GM19324 (cell line): ENCODE results near the gene SECTM1.

Experiments
- ATAC-seq: cut with Tn5 transposase; IDR thresholded peaks from one replicate; pipeline ENCODE4 v1.9.1; 2021; ENCODE audit warnings: mild to moderate bottlenecking, moderate library complexity; ENCODE audit not compliant: unreplicated experiment, low FRiP score

The SECTM1 gene

DNA sequence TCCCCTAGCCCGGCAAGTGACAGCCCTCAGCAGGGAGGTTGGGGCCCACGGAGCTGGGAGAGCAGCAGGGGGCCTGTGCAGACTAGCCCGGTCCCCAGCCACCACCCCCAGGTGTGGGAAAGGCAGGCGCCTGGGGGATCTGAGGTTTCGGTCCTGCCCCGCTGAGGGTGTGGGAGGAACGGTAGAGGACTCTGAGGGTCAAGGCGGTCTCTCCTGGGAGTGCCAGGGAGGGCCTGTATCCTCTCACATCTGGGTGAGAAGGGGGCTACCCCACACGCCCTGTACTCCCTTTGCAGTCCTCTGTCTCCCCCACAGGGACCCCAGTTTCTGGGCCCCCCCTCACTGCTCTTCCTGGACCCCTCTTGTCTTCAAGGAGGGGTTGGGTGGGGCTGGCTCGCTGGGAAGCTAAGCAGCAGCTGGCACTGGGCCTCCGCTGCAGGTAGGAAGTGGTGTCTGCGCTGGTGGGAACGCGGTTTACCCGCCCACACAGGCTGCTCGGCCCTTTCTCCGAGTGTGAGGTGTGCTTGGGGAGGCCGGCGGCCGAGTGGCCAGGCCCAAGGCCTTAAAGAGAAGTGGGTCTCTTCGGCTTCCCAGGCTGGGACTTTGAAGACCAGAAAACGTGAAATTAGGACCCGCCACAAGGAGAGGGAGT, 31.5 kb downstream of the SECTM1 start:
- no peak for ATAC-seq

DNA sequence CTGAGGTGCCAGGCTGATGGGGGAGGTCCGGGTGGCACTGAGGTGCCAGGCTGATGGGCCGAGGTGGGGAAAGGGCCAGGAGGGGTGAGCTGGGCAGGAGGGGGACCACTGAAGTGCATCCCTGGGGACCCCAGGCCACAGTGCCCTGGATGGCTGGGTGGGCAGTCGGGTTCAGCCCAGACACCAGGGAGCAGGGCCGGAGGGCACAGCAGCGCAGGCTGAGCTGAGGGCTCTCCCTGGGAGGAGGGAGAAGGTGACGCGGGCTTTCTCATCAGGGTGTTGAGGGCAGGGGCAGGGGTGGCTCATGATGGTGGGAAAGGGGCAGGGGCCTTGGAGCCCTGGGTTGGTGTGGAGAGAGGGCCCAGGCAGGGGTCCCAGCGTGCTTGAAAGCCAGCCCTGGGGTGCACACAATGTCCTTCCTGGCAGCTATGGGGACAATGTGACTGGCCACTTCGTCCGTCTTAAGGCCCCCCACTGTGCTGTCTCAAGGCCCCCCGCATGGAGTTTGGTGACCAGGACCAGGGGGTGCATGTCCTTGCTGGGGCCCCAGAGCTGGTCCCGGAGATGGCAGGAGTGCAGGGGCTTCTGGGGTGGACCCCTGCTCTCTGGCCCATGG, 32.2 kb downstream of the SECTM1 start:
- ATAC-seq = no peak

DNA sequence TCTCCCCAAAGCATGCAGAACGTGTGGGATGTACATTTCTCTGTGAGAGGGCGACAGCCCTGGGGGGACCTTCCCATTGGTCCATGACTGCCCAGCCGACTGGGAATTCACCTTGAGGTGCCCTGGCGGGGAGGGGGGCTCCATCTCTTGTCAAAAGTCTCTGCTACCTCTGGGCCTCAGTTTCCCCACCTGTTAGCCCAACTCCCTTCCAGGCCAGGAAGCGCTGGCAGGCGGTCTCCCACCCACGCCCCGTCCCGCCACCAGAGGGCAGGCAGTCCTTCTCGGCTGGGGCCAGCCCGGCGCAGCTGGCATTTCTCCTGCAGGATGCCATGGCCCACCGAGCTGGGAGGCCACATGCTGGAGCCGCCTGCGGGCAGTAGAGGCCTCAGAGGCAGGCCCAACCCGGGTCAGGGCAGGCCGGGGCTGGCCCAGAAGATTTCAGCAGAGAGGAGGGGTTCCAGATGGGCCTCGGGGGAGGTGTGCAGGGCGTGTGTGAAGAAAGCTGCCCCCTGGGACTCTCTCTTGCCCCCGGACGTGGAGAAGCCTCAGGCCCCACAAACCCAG, 32.8 kb downstream of the SECTM1 start:
- no peak for ATAC-seq

DNA sequence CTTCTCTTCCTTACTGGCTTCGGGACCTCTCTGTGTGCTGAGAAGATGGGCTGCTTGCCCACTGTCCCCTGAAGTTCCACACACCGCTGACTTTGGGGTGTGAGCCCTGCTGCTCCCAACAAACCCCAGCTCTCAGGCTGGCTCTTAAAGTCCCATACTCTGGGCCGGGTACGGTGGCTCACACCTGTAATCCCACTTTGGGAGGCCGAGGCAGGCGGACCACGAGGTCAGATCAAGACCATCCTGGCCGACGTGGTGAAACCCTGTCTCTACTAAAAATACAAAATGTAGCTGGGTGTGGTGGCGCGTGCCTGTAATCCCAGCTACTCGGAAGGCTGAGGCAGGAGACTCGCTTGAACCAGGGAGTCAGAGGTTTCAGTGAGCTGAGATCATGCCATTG, 33.3 kb downstream of the SECTM1 start:
- no peak for ATAC-seq

DNA sequence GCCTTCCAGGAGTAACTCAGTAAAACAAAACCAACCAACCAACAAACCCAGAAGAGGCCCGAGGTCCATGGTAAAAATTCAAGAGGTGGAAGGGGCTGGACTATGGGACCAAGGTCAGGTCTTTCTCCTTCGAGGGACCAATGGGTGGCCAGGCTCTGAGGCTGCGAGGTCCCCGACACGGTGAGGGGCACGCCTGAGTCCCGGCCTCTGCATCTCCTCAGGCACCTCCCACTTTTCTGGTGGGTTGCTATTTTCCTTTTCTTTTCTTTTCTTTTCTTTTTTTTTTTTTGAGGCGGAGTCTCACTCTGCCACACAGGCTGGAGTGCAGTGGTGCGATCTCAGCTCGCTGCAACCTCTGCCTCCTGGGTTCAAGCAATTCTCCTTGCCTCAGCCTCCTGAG, 34.1 kb downstream of the SECTM1 start:
- no peak for ATAC-seq

DNA sequence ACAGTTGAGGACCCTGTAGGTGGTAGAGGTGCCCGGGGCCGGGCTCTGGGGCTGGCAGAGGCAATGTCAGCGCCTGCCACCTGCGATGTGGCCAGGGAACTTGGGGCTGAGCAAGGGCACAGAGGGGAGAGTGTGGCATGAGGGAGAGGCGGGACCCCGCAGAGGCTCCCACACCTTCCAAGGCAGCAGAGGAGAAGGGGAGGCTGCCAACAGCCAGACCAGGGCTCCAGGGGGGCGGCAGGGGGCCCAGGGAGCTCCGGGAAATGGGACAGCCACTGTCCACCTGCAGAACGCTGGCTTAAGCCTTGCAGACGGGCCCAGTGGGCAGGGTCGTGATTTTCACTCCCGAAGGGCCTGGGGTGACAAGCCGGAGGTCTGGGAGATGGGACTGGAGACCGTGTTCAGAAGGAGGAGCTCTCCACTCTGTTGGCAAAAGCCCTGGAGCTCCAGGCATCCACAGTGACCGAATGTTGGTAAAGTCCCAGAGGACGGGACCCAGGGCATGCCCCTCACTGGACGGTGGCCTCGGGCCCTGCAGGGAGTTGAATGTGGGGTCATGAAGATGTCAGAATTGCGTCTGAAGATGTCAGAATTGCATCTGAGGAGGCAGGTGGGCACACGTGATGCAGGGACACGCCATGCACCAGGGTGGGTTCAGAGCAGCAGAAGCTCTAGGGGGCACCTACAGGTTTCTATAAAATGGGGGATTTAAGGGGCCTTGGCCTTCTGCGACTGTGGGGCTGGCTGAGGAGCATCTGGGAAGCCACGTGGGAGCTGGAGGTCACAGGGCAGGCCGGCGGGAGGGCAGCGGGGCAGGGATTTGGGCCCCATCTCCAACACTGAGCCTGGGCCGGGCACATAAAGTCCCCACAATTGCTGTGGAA, 34.8 kb downstream of the SECTM1 start:
- ATAC-seq = no peak

DNA sequence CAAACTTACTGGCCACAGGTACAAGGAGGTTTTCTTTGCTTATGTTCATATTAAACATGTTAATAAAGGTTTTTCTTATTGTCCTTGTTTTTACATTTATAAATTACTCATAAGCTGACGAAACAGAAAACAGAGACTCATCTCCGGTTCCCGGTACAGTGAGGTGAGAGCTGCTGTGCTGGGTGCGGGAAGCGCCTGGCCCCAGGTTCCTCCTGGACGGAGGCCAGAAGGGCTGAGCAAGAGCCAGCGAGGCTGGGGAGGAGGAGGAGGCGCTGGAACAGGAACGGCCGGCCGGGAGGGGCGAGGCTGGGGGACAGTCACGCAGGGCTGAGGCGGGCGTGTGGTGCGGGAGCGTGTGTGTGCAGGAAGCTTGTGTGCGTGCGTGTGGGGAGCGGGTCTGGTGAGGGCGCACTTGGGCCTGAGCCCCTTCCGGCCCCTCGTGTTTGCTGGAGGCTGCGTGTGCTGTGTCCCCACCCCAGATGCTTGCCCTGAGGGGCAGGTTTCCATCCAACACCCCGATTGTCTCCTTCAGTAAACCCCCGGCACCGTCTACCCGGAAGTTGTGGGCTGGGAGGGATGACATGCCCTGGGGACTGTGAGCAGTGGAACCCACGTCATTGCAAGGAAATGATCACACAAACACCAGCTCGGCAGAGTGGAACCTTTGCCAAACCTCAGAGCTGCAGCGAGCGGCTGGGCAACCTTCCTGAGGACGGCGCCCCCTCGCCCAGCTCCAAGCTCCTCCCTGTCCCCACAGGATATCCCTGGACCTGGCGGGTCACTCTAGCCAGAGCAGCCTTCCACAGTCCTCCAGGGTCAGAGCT, 35.6 kb downstream of the SECTM1 start:
- peak; percentile 53 for ATAC-seq

DNA sequence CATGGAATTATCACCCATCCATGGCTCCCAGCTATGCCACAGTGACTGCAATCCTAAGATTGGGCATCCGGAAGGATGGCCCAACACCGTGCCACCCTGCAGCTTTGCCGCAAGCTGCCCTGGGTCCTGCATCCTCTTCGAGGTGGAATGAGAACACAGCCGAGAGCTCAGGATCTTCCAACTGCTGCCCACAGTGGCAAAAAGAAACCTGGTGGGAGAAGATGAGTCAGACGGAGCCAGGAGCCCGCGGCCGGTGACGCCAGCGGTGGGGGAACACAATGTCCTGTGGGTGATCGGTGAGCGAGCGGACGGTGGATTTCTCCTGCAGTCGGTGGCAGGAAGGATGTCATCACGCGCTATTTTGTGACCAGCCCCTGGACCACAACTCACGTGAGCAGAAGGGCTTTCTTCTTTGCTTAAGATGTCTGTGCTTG, 36.3 kb downstream of the SECTM1 start:
- ATAC-seq = no peak

DNA sequence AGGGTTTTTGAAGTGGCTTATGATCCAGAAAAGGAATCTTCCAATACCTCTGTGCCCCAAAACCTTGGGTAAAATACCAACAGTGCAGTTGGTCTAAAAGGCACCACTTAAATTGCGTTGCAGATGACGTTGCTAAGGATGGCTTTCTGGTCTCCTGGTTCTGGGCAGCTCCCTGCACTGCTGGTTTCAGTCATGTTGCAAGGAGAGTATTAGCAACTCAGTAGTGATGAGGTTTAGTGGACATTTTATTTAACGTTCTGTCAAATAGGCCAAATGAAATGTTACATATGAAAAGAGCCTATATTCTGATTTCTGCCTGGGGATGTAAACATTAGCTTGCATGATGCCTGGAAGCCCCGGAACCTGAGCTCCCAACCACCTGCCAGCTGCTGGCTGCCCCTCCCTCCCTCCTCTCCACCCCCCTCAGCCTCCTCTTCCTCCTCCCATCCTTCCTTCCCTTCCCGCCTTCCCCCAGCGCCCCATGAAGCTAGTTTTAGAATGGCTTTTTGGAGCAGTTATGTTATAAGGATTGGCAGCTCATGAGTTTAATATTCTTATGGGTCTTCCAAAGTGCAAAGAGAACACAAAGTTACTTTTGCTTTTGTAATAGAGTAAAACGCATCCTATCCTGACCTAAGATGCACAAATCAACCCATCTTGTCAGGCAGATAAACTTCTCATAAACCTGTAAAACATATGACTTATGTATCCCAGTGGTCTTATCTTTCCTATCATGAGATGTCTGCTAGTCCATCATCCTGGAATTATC, 36.9 kb downstream of the SECTM1 start:
- ATAC-seq = no peak

DNA sequence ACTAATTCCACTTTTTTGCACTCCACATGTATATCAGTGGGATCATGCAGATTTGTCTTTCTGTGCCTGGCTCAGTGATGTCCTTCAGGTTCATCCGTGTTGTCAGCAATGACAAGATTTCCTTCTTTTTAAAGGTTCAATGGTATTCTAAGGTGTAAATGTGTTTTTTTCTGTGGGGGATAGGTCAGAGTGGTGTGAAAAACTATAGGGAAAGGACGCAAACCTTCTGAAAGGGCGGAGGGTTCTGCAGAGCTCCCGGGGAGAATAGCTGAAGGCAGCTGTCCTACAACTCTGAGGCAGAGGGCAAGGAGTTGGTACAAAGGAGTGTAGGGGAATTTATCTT, 38.1 kb downstream of the SECTM1 start:
- ATAC-seq = no peak

DNA sequence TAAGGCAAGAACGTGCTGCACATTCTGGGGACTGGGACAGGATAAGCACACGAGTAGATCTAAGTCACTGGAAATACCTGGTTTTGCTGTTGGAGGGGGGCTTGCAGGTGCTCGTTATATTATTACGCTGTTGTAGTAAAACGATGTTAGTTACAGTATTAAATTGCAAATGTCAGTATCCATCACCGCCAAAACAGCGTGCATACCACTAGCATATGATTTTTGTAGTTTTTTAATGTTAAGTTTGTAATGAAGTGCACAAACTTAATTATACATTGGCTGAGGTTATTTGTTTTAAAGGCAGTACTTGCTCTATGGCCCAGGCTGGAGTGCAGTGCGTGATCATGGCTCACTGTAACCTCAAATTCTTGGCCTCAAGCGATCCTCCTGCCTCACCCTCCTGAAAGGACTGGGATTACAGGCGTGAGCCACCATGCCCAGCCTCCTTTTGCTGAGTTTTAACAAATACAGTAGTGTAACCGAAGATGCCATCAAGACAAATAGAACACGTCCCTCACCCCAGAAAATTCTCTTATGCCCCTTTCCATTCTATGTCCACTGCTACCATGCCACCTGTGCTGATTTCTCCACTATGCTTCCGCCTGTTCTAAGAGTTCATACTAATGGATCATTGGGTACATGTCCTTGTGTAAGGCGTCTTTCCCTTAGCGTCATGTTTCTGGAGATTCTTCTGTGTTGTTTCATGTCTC, 39.3 kb downstream of the SECTM1 start:
- ATAC-seq = no peak

DNA sequence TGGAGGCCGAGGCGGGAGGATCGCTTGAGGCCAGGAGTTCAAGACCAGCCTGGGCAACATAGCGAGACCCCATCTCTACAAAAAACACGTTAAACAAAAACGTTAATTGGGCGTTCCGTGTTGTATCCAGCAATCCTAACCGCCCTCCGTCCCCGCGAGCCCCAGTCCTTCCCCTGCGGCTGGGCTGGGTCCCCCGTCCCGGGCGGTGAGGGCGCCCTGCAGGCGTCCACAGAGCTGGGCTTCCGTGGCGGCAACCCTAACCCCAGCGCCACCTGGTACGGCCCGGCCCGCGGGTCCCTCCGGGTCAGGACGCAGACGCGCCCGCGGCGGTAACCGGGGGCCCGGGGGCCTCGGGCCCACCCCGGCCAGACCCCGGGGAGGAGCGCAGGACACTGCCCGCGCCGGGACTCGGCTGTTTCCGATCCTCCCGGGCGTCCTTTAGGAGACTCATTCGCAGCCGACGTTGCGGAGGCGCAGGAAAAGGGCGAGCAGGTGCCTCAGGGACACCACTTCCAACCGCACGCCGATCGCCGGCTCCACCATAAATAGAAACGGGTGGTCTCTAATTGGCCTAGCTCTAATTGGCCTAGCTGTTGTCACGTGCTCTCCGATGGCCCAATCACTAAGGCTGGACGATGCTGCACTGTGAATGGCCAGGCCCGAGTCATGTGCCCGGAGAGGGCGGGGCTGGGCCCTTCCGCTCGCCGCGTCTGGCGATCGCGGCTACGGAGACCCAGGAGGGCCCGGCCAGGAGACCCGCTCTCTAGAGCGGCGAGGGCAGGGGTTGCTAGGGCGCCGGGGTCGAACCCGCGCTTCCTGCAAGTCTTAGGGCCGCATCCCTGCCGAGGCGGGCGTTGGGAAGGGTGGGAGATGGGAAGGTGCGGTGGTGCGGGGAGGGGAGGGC, 41.1 kb downstream of the SECTM1 start:
- peak; percentile 96 for ATAC-seq

DNA sequence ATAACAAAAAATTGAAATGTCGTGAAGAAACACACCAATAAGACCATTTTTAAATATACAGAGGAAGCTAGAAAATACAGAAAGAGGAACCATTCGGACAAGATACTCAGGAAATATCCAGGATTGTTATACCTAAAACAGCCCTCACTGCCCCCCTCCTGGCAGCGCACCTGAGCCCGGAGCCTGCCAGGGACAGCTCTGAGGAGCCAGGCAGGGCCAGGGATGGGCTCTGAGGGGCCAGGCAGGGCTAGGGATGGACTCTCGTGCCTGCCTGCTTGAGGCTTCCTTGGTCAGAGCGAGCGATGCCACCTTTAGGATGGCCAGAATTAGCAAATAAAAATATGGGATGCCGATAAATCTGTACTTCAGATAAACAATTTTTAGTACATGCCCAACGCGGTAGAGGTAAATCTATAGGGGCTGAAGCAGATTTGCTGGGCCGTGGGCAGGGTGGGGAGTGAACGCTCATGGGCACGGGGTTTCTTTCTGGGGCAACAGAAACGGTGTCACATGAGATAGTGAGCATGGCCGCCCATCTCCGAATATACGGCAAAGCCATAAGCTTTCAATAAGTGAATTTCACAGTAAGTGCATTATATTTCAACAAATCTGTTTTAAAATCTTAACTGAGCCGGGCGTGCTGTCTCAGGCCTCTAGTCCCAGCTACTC, 41.9 kb downstream of the SECTM1 start:
- ATAC-seq = no peak

DNA sequence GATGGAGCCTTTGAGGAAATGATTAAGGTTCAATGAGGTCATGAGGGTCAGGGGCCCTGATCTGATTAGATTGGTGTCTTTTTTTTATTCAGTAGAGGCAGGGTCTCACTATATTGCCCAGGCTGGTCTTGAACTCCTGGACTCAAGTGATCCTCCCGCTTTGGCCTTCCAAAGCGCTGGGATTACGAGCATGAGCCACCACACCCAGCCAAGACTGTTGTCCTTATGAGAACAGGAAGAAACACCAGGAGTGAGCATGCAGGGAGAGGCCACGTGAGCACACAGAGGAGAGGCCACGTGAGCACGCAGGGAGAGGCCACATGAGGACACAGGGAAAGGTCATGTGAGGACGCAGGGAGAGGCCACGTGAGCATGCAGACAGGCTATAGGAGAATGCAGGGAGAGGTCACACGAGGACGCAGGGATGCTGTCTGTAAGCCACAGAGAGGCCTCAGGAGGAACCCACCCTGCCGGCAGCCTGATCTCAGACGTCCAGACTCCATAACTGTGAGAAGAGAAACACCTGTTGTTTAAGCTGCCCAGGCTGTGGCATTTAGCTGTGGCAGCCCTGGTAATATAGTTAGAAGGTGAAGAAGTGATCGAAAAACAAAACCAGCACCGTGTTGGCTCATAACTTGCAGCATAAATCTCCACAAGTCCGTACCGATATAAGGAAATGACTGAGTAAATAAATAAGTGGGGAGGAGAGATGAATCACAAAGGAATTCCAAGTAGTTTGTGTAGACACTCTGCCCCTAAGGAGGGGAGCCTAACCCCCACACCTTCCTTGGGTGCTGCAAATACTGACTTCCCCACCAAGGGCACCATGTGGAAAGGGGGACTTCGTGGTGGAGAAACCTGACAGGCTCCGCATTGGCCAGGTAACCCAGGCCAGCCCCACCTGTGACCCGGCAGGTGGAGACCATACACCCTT, 45.4 kb downstream of the SECTM1 start:
- no peak for ATAC-seq

DNA sequence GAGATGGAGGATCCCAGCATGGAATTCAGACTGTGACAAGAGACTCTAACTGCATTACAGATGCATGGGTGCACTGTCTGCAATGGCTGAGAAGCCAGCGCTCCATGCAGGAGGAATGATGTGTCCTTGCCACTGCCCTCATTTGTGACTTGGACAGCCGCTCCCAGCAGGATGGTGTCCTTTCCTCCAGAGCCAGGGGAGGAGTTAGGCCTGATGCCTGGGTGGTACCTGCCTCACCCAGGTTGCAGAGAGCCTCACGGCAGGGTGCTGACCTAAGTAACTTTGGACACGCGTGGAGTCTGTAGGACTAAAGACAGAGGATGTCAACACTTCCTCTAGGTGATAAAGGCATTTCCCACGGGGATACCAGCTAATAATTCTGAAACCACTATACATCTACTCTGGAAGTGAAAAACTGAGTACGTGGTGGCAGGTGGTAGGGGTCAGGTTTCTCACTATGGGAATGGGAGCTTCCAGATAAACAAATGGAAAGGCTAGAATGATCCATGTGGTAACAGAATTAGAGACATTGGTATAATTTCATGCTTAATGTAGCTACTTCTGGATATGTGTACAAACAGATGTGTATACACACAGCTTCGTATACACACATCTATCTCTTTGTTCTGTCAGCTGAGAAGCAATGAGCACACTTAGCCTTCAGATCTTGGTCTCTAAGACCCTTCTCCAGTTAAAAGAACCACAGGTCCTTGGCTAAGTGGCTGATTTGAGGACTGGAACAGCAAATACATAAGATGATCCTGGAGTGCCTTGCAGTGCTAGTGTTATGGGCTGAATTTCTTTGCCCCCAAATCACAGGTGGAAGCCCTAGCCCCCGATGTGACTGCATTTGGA, 46.3 kb downstream of the SECTM1 start:
- no peak for ATAC-seq

DNA sequence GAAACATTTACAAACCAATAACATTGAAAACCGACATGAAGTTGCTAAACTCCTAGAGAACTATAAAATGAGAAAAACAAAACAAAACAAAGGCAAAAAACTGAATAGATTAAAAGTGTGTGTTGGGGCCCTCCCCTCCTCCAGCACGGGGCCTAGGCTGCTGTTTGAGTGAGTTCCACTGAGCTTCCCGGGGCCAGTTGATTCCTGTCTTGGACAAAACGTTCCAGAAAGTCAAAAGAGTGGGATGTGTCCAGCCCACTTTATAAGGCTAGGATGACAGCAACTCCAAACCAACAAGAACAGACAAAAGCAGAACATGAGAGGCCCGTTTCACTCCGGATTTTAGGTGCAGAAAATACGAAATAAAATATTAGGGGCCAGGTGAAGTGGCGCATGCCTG, 48.4 kb downstream of the SECTM1 start:
- ATAC-seq = no peak
